Activated naive CD4-positive, alpha-beta T cell treated with anti-CD3 and anti-CD28 coated beads for 36 hours (primary cell): ENCODE results near the gene SLC7A4. TPM values are rescaled to one million over a fixed set of nuclear protein-coding genes. Genes with fewer than 3 reads are reported as not detected.

Experiments used
- CTCF ChIA-PET: fragments of 350-600 bp; sonication (Branson Sonifier 250); formaldehyde crosslinking; loops from one replicate; lab custom pipeline; 2021; ENCODE audit warnings: antibody characterized with exemption; lab: Charles Lee
- DNase-seq: peaks from one replicate; pipeline ENCODE4 v3.0.0-alpha.2; 2020
- H3K27ac Mint-ChIP-seq: one replicate; pipeline ENCODE4 v1.8.0; 2021; ENCODE audit warnings: mild to moderate bottlenecking, mixed read lengths
- H3K27me3 Mint-ChIP-seq: one replicate; pipeline ENCODE4 v1.8.0; 2021; ENCODE audit warnings: low read depth, mixed read lengths
- H3K36me3 Mint-ChIP-seq: one replicate; pipeline ENCODE4 v1.8.0; 2021; ENCODE audit warnings: low read depth, mixed read lengths
- H3K4me1 Mint-ChIP-seq: one replicate; pipeline ENCODE4 v1.8.0; 2021; ENCODE audit warnings: low read depth, mixed read lengths
- H3K4me3 Mint-ChIP-seq: one replicate; pipeline ENCODE4 v1.8.0; 2021; ENCODE audit warnings: mild to moderate bottlenecking, moderate library complexity, mixed read lengths
- H3K9me3 Mint-ChIP-seq: one replicate; pipeline ENCODE4 v1.8.0; 2021; ENCODE audit warnings: mixed read lengths
- intact Hi-C: fragments of 100-400 bp; cut with micrococcal nuclease; formaldehyde crosslinking; loops from one replicate; pipeline ENCODE4 v1.15.1; 2023
- total RNA-seq, 2 experiments: library from RNA; stranded (reverse); gene quantifications; one replicate each; pipeline ENCODE4 v1.2.3, GENCODE V29; 2021

Gene SLC7A4
- total RNA-seq, 2 experiments from 2014 or later, result not detected

DNA sequence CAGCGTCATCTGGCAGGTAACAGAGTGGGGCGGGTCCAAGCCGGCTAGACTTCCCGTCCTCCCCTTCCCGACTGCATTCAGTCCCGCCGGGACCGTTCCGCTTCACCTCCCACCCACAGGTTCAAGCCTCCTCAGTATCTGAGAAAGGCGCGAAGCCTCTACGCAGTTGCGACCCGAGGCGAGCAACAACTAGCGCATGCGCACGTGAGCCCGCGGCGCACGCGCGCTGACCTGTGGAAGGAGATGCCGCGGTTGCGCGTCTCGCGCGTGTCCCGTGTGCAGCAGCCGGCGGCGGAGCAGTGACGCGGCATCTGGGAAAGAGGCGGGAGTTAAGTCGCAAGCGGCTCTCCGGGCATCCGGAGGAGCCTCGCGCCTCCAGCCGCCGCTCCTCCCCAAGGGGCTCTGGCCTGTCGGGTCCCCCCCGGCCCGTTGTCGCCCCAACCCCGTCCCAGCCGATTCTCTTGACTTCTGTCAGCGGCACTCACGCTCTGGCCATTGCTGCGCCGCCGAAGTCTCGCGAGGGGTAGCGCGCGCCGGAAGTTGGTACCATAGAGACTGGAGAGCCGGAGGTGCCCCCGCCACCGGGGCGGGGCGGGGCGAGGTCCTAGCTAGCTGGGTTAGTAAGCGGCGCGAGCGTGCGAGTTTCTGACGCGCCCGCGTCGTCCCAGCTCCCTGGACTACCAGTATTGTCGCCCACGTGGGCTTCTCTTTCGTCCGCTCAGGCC lies 30.6 kb downstream of the SLC7A4 start, which contains the start of gene THAP7:
Gene THAP7 (minus strand): TSS at position 518 of the 725 bp plus-strand sequence. CDS start 207 bp downstream, at position 311.
- no peaks in the 10 kb centered on the region for H3K27me3 Mint-ChIP-seq
- peak; percentile 97 for DNase-seq
- H3K27ac Mint-ChIP-seq, result peak within 1 kb of the TSS; percentile 96
- no peaks in the 10 kb centered on the region for H3K9me3 Mint-ChIP-seq
- intact Hi-C loops, result loop anchor here (1.0 to 10.0 kb wide), 8 partner anchors 13 to 863 kb away; partner anchors contain the start of genes CRKL, LZTR1, MAPK1 and PI4KA
- peaks cover 28% of the 10 kb centered on the region for H3K4me1 Mint-ChIP-seq
- peaks cover 10% of the 10 kb centered on the region for H3K36me3 Mint-ChIP-seq
- CTCF ChIA-PET, result no interaction called here
- peak within 1 kb of the TSS; percentile 89 for H3K4me3 Mint-ChIP-seq

DNA sequence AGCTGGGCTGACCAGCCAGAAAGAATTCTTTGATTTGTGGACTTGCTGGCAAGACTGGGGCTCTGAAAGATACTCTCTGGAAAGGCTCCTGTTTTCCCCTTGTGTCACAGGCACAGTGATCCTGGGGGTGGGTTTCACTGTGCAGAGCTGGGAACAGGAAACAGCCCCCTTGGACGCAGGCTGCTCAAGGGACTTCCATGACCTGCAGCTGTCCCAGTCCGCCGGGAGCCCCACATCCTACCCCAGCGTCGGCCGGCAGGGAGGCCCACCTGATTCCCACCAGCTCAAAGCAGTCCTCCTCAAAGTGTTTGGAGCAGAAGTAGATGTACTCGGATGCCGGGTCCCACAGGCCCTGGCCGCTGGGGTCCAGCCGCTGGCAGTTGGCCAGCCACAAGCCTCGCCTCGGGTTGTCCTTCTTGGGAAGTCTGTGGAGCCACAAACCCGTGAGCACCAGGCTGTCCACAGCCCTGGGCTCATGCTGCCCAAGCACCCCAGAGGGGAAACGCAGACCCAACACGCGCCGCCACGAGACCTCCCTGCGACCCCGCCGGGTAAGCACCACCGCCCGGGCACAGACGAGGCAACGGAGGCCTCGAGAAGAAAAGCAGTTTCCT lies 31.3 kb downstream of the SLC7A4 start:
- intact Hi-C loops, result loop anchor here (1.0 to 10.0 kb wide), 5 partner anchors 19 to 864 kb away; partner anchors contain the start of genes LZTR1 and MAPK1
- CTCF ChIA-PET, result no interaction called here
- Mint-ChIP-seq H3K4me3 (peak overlapping the region; percentile 89), H3K9me3 (no peaks in the 10 kb centered on the region), H3K4me1 (peaks cover 28% of the 10 kb centered on the region), H3K27me3 (no peaks in the 10 kb centered on the region), H3K27ac (peak overlapping the region; percentile 96), H3K36me3 (peaks cover 10% of the 10 kb centered on the region)
- DNase-seq, result no peak

DNA sequence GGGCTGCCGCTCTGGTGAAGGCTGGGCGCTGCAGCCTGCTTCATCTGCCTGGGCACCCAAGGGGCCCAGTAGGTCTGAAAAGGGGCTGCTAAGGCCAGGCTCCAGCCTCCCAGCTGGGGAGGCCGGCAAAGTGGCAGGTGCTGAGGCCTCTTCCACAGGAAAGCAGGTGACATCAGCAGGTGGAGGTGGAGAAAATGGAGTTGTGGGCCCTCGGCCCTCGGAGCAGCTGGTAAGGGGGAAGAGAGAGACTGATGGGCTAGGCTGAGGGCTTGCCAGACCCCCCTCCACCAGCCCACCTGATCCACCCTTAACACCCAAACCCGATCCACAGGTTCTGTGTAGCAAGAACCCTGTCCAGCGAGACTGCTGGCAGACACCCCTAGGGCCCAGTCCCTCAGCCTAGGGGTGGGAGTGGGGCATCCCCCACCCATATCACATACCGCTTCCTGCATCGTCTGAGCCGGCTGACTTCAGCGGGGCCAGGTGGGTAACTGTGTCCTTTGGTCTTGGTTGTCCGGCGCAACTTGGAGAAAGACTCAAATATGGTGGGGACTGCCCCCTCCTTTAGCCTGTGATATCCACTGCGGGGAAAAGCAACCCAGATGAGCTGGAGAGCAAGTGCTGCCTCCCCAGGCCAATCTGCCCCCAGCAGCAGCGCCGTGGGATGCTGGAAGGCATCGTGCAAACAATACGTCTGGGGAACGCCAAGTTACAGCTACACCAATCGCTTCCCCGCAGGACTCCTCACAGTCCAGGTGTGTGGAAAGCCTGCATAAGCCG lies 32.0 kb downstream of the SLC7A4 start:
- Mint-ChIP-seq H3K4me3 (peak overlapping the region; percentile 89), H3K27ac (peak overlapping the region; percentile 96), H3K27me3 (no peaks in the 10 kb centered on the region), H3K4me1 (peaks cover 28% of the 10 kb centered on the region), H3K9me3 (no peaks in the 10 kb centered on the region), H3K36me3 (peaks cover 12% of the 10 kb centered on the region)
- no peak for DNase-seq
- intact Hi-C loops, result loop anchor here (5.0 to 10.0 kb wide), 4 partner anchors 38 to 864 kb away; partner anchors contain the start of gene MAPK1
- CTCF ChIA-PET, result interaction anchor here (1.1 kb wide), 1 partner anchor 40 kb away, joined by 3 read pairs; no protein-coding TSS in a partner anchor

DNA sequence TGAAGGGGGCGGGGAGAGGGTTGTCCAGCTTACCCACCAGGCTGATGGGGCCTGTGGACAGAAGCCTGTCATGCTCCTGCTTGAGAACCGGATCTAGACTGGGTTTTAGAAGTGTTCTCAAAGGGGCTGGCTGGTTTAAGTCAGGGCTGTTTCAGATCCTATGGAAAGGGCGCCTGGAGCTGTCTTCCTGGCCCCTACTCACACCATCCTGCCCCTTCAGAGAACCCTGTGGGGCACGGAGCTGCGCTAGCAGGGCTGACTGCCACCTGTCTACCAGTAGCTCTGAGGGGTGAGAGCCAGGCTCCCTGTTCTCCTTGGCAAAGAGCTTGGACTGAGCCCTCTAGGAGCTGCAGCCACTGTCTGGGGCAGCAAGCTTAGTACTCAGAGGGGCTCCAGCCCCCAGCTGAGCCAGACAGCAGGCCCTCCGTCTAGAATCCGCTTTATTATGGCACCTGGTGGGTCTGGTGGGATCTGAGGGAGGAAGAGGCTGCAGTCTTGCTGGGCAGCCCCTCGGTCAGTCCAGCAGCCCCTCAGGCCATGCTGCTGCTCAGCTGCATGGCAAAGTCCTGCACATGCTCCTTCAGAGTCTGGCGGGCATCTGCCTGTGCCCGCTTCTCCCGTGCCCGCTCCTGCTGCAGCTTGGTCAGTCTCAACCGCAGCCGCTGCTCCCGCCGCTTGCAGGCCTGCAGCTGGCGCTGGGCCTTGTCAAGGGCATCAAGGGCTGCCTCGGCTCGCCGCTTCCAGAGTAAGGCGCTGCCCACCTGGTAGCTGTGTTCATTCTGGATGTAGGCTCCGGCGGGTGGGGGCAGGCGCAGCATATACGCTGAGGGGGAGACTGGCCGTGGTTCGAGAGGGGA lies 32.8 kb downstream of the SLC7A4 start:
- Mint-ChIP-seq H3K36me3 (peaks cover 13% of the 10 kb centered on the region), H3K9me3 (no peaks in the 10 kb centered on the region), H3K27me3 (no peaks in the 10 kb centered on the region), H3K4me3 (peak overlapping the region; percentile 89), H3K27ac (peak overlapping the region; percentile 36), H3K4me1 (peaks cover 28% of the 10 kb centered on the region)
- intact Hi-C loops, result loop anchor here (5.0 to 10.0 kb wide), 4 partner anchors 37 to 865 kb away; partner anchors contain the start of gene MAPK1
- no peak for DNase-seq
- CTCF ChIA-PET, result interaction anchor here (0.7 to 1.1 kb wide), 2 partner anchors 18 to 39 kb away, joined by 3 read pairs; partner anchors contain the start of gene LZTR1

DNA sequence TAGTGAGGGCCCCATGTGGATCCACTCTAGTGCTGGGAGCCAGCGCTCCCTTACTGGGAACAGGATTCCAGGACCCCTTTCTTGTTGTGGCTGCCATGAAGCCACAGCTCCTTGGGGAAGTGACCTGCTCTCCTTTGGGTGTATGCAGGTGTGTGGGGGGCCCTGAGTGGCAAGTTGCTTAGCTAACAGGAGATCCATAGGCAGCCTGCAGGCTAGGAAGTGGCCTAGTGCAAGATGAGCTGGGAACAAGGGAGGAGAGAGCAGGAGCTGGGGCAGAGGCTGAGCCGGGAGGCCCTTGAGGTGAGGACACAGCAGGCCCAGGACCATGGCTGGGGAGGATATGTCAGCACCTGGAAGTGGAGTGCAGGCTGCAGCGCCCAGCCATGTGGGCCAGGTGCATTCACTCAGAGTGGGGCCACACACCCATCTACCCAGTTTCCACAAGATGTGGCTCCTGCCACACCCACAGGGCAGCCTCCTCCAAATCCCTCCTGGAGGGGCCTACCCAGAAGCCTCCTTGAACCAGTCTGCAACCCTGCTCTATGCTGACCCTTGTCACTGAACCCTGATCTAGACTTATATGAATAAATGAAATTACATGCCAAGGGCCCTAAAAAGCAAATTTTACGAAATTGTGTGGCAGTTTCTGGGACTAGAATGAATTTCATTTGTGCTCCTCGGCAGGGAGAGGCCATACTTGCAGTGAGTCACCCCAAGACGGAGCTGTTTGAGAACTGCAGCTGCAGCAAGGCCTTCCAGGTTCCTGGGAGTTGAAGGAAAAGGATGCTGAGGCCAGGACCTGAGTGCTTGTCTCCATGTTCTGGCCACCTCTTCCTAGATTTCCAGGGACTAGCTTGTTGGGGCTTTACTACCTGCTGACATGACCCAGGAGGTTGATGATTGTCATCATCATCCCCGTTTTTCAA lies 33.7 kb downstream of the SLC7A4 start:
- Mint-ChIP-seq H3K27ac (peak overlapping the region; percentile 11), H3K4me3 (no peak overlapping the region), H3K4me1 (peaks cover 25% of the 10 kb centered on the region), H3K9me3 (no peaks in the 10 kb centered on the region), H3K36me3 (peaks cover 13% of the 10 kb centered on the region), H3K27me3 (no peaks in the 10 kb centered on the region)
- CTCF ChIA-PET, result interaction anchor here (0.7 kb wide), 1 partner anchor 17 kb away, joined by 3 read pairs; the partner anchor contains the start of gene LZTR1
- intact Hi-C loops, result no loop called here
- no peak for DNase-seq

DNA sequence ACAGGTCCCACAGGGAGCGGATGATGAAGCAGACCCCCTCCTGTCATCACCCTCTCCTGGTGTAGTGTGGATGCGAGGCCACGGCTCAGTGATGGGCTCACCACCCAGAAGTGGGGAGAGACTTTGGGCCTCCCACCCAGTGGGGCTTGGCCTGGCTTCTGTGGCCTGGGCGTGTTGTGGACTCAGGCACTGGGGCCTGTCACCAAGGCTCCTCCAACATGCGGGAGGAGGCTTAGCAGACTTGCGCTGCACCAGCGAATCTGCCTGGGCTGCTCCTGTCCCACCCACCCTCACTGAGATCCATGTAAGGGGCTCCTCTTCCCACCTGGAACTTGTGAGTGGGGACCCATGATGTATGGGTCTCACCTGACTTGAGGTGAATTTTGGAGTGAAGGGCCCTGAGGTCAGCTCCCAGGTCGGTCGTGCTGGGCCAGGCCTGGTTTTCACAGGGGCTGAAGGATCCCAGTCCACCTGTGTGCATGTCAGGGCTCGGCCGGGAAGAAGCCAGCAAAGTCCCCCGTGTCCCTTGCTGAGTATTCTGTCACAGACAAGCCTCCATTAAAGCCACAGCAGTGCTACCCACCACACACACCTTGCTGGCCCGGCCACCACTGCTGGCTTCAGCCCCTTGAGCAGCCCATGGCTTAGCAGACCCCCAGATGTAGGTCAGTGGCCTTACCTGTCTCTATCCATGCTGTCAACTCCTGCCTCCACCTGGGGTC lies 34.7 kb downstream of the SLC7A4 start:
- DNase-seq, result no peak
- CTCF ChIA-PET, result no interaction called here
- Mint-ChIP-seq H3K4me1 (peaks cover 18% of the 10 kb centered on the region), H3K4me3 (no peak overlapping the region), H3K9me3 (no peaks in the 10 kb centered on the region), H3K36me3 (peaks cover 13% of the 10 kb centered on the region), H3K27me3 (no peaks in the 10 kb centered on the region), H3K27ac (peak overlapping the region; percentile 11)
- intact Hi-C loops, result no loop called here

DNA sequence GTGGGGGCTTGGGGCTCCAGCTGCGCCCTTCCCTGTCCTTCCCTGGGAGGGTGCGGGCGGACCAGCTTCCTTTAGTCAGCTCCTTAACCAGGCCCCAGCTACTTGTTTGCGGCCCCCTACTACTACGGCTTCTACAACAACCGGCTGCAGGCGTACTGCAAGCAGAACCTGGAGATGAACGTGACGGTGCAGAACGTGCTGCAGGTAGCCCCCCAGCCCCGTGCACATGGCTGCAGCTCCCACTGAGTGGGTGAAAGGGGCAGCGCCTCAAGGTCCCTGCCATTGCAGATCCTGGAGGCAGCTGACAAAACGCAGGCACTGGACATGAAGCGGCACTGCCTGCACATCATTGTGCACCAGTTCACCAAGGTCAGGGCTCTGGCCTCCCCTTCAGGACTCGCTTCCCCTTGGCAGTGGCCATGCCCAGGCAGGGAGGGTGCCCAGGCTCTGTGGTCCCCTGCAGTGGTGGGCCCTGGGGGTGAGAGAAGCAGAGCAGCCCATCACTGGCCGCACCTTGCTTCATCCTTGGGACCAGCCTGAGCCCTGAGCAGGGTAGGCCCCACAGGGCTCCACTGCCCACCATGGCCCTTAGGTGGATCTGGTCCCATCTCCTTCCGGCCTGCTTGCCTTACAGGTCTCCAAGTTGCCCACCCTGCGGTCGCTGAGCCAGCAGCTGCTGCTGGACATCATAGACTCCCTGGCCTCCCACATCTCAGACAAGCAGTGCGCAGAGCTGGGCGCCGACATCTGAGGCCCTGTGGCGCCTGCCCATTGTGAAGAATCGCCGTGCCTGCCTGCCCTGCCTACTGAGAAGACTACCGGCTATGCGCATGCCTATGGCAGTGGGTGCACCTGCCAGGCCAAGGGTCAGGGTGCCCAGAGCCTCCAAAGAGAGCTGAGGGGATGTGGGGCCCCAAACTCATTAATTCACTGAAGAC lies 35.5 kb downstream of the SLC7A4 start:
- CTCF ChIA-PET, result no interaction called here
- Mint-ChIP-seq H3K27me3 (no peaks in the 10 kb centered on the region), H3K9me3 (no peaks in the 10 kb centered on the region), H3K27ac (no peak overlapping the region), H3K4me3 (no peak overlapping the region), H3K4me1 (peaks cover 17% of the 10 kb centered on the region), H3K36me3 (peaks cover 13% of the 10 kb centered on the region)
- DNase-seq, result no peak
- intact Hi-C loops, result no loop called here

DNA sequence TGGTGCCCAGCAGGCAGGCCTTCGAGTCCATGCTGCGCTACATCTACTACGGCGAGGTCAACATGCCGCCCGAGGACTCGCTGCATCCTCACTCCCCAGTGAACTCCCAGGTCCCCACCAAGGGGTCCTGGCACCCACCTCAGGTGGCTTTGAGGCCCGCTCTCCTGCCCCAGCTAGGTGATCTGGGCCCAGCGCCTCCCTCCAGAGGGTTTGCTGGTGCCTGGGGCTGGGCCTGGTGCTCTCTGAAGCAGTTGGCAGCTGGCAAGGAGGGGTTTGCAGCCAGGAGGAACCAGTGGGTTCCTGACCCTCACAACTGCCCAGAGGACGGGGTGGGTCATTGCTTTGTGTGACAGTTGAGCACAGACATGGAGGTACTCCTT lies 36.3 kb downstream of the SLC7A4 start:
- H3K36me3 Mint-ChIP-seq, result peaks cover 10% of the 10 kb centered on the region
- CTCF ChIA-PET, result interaction anchor here (0.6 kb wide), 1 partner anchor 458 kb away, joined by 5 read pairs; no protein-coding TSS in a partner anchor
- H3K27ac Mint-ChIP-seq, result peak overlapping the region; percentile 27
- no peaks in the 10 kb centered on the region for H3K27me3 Mint-ChIP-seq
- no peak for DNase-seq
- intact Hi-C loops, result no loop called here
- no peak overlapping the region for H3K4me3 Mint-ChIP-seq
- peaks cover 15% of the 10 kb centered on the region for H3K4me1 Mint-ChIP-seq
- H3K9me3 Mint-ChIP-seq, result no peaks in the 10 kb centered on the region

DNA sequence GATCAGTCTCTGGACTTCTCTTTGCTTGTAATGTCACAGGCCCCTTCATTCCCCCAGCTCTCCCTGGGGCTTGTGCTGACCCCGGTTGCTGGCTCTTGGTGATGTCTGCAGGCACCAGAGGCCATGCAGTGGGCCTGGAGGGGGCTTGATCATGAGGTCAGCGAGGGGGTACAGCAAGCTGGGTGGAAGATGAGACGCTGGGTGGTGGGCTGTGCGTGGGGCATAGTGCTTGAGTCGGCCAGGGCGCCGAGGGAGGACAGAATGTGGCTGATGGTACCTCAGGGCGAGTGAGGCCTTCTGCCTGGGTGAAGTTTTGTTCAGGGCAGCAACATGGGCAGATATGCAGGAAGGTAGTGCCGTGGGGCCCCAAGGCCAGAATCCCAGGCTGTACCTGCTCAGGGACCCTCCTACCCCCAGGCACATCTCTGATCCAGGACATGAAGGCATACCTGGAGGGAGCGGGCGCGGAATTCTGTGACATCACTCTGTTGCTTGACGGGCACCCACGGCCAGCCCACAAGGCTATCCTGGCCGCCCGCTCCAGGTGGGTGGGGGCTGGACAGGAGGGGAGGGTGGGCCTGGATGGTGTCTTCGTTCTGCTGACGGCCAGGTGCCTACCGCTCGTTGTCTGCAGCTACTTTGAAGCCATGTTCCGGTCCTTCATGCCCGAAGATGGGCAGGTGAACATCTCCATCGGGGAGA lies 36.9 kb downstream of the SLC7A4 start:
- Mint-ChIP-seq H3K9me3 (no peaks in the 10 kb centered on the region), H3K4me3 (no peak overlapping the region), H3K27ac (peak overlapping the region; percentile 50), H3K36me3 (peaks cover 9% of the 10 kb centered on the region), H3K4me1 (peaks cover 13% of the 10 kb centered on the region), H3K27me3 (no peaks in the 10 kb centered on the region)
- CTCF ChIA-PET, result interaction anchor here (0.6 kb wide), 1 partner anchor 458 kb away, joined by 5 read pairs; no protein-coding TSS in a partner anchor
- intact Hi-C loops, result no loop called here
- no peak for DNase-seq
